Parathyroid adenoma (tissue), 2 donors: Measurements from ENCODE around the gene GSTA5.

Experiments used
- H2AFZ ChIP-seq: fragments of 300-600 bp; sonication (generic); one replicate; pipeline ENCODE4 v1.7.0; 2017; ENCODE audit warnings: antibody characterized with exemption, mild to moderate bottlenecking
- H3K27ac ChIP-seq: fragments of 300-600 bp; sonication (generic); one replicate; pipeline ENCODE4 v1.7.0; 2017
- H3K27me3 ChIP-seq: fragments of 300-600 bp; sonication (generic); one replicate; pipeline ENCODE4 v1.7.0; 2017; ENCODE audit warnings: low read length; ENCODE audit not compliant: control insufficient read depth, insufficient read depth
- H3K36me3 ChIP-seq: fragments of 300-600 bp; sonication (generic); one replicate; pipeline ENCODE4 v1.7.0; 2017; ENCODE audit warnings: low read length; ENCODE audit not compliant: control insufficient read depth, insufficient read depth
- H3K4me1 ChIP-seq: fragments of 300-600 bp; sonication (generic); one replicate; pipeline ENCODE4 v1.7.0; 2017; ENCODE audit warnings: control low read depth
- H3K4me2 ChIP-seq: fragments of 300-600 bp; sonication (generic); one replicate; pipeline ENCODE4 v1.7.0; 2017; ENCODE audit warnings: low read length
- H3K4me3 ChIP-seq: fragments of 300-600 bp; sonication (generic); one replicate; pipeline ENCODE4 v1.7.0; 2017; ENCODE audit warnings: low read depth, low read length
- H3K79me2 ChIP-seq: fragments of 300-600 bp; sonication (generic); one replicate; pipeline ENCODE4 v1.7.0; 2017; ENCODE audit warnings: control low read depth
- H3K9ac ChIP-seq: fragments of 300-600 bp; sonication (generic); one replicate; pipeline ENCODE4 v1.7.0; 2017; ENCODE audit warnings: mild to moderate bottlenecking
- H3K9me3 ChIP-seq: fragments of 300-600 bp; sonication (generic); one replicate; pipeline ENCODE4 v1.7.0; 2017; ENCODE audit warnings: low read length; ENCODE audit not compliant: control insufficient read depth
- TF ChIP-seq, protein P1 (sequence below): fragments of 300-600 bp; sonication (generic); IDR thresholded peaks from one replicate; pipeline ENCODE4 v1.7.0; 2017; ENCODE audit warnings: antibody characterized with exemption, mild to moderate bottlenecking
- donor health status: primary hyperparathyroidism.

Gene GSTA5

DNA sequence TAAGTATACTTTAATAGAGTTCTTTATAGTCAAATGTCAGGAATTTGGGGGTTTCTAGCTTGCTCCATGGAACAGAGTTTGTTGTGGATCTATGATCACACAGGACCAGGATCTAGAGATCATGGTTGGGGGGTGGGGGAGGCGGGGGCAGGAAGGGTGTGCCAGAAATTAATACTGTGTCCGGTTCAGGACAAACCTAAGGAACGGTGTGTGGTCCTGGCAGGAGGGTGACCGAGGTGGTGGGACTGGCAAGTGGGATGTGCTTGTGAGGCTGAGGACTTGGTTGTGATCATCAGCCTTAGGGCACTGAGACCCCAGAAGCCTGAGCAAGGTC lies 41.0 kb upstream of the GSTA5 start:
- no peak overlapping the region for H3K27ac ChIP-seq
- peak overlapping the region; percentile 83 for H3K4me2 ChIP-seq
- H3K79me2 ChIP-seq: no peaks in the 10 kb centered on the region
- H2AFZ ChIP-seq: peak overlapping the region; percentile 99
- no peaks in the 10 kb centered on the region for H3K27me3 ChIP-seq
- H3K9ac ChIP-seq: no peak overlapping the region
- TF ChIP-seq, protein P1, sequence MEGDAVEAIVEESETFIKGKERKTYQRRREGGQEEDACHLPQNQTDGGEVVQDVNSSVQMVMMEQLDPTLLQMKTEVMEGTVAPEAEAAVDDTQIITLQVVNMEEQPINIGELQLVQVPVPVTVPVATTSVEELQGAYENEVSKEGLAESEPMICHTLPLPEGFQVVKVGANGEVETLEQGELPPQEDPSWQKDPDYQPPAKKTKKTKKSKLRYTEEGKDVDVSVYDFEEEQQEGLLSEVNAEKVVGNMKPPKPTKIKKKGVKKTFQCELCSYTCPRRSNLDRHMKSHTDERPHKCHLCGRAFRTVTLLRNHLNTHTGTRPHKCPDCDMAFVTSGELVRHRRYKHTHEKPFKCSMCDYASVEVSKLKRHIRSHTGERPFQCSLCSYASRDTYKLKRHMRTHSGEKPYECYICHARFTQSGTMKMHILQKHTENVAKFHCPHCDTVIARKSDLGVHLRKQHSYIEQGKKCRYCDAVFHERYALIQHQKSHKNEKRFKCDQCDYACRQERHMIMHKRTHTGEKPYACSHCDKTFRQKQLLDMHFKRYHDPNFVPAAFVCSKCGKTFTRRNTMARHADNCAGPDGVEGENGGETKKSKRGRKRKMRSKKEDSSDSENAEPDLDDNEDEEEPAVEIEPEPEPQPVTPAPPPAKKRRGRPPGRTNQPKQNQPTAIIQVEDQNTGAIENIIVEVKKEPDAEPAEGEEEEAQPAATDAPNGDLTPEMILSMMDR: no peak
- H3K4me3 ChIP-seq: peak overlapping the region; percentile 71
- H3K36me3 ChIP-seq: no peaks in the 10 kb centered on the region
- no peaks in the 10 kb centered on the region for H3K9me3 ChIP-seq
- H3K4me1 ChIP-seq: peaks cover 7% of the 10 kb centered on the region

DNA sequence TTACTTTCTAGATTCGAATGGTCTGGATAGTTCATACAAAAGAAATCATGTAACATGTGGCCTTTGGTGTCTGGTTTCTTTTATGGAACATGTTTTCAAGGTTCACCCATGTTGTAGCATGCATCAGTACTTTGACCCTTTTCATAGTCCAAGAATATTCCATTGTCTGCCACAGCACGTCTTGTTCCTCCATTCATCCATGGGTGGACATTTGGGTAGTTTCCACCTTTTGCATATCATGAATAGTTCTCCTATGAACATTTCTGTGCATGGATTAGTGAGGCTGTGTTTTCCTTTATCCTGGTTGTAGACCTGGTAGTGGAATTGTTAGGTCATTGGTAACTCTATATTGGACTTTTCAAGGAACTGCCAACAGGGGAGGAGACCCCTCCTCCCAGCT lies 37.2 kb upstream of the GSTA5 start:
- Histone ChIP-seq H2AFZ (no peak overlapping the region), H3K4me1 (peaks cover 14% of the 10 kb centered on the region), H3K9ac (no peak overlapping the region), H3K9me3 (no peaks in the 10 kb centered on the region), H3K27me3 (no peaks in the 10 kb centered on the region), H3K79me2 (no peaks in the 10 kb centered on the region), H3K4me3 (no peak overlapping the region), H3K36me3 (no peaks in the 10 kb centered on the region), H3K27ac (no peak overlapping the region), H3K4me2 (no peak overlapping the region)
- TF ChIP-seq, protein P1: no peak

DNA sequence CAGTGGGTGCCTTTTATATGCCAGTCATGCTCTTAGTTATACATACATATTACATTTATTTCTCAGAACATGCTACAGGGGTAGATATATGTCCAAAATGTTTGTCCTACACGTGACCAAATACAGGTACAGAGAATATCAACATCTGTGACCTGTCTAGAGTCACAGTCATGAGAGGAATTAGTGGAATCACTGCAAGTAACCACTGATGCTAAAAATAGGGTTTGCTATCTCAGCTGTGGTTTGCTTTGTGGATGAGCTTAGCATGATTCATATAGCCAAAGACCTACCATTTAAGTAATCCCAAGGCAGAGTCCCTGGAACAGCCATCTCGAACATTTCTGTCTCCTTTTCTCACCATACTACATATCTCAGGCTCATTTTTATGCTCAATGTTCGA lies 36.6 kb upstream of the GSTA5 start:
- TF ChIP-seq, protein P1: no peak
- no peaks in the 10 kb centered on the region for H3K27me3 ChIP-seq

DNA sequence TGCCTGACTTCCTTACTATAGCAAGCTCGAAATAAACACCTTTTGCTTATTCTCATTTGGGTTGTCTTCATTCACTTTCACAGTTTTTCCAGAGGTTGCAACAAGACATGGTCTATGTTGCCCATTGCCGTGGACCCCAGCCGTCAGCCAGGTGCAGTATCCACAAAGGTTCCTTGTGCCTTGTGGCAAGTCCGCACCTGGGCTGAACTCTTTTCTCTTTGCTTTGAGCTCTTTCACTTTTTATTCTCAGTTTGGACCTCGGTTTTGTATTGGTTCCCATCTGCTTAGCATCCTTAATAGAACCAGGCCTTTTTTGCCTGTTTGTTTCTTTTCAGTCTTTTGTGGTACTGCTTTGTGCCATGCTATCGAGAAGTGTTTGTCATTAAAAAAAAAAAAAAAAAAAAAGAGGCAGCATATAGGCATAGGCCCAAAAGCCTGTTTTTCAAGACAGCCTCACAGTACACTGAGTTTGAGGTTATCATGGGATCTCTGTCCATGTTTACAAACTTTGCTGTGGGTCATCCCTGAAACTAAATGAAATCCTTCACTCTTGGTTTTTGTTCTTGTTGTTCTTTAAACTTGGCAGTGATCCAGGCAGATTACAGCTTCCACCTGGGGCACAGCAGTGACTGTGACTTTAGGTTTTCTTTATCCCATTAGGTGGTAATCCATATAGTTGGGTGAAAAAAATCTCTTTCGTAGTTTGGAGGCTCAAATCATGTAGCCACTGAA lies 35.6 kb upstream of the GSTA5 start:
- Histone ChIP-seq H3K4me2 (no peak overlapping the region), H3K4me3 (no peak overlapping the region), H3K79me2 (no peaks in the 10 kb centered on the region), H3K27me3 (no peaks in the 10 kb centered on the region), H3K4me1 (peaks cover 14% of the 10 kb centered on the region), H2AFZ (peak overlapping the region; percentile 45), H3K36me3 (no peaks in the 10 kb centered on the region), H3K9ac (no peak overlapping the region), H3K9me3 (no peaks in the 10 kb centered on the region), H3K27ac (no peak overlapping the region)
- TF ChIP-seq, protein P1: no peak

More for the DNA sequence above, 36.6 kb upstream of the GSTA5 start:
- no peak overlapping the region for H3K4me3 ChIP-seq
- H3K79me2 ChIP-seq: no peaks in the 10 kb centered on the region
- no peak overlapping the region for H3K9ac ChIP-seq
- no peak overlapping the region for H3K27ac ChIP-seq
- peaks cover 12% of the 10 kb centered on the region for H3K4me1 ChIP-seq
- no peaks in the 10 kb centered on the region for H3K9me3 ChIP-seq
- H3K4me2 ChIP-seq: no peak overlapping the region
- H2AFZ ChIP-seq: no peak overlapping the region
- H3K36me3 ChIP-seq: no peaks in the 10 kb centered on the region

DNA sequence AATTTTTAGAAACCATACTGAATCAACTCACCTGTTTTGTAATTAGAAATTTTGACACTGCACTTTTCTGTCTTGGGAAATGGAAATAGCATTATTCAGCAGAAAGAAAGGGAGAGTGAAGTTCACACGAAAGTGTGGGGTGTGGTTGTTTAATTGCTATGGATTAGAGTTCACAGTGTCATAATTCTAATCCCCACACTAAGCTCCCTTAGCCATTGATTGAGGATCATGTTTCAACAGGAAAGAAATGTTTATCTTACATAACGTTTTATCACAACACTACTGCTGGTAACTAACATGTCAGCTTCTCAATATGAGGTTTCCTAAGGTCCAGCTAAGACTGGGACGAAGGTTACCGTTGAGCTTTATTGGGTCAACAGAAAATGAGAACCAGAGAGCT lies 31.4 kb upstream of the GSTA5 start:
- TF ChIP-seq, protein P1: no peak
- H3K27ac ChIP-seq: no peak overlapping the region
- no peaks in the 10 kb centered on the region for H3K27me3 ChIP-seq

More for the DNA sequence above, 31.4 kb upstream of the GSTA5 start:
- H2AFZ ChIP-seq: peak overlapping the region; percentile 39
- no peak overlapping the region for H3K9ac ChIP-seq
- no peaks in the 10 kb centered on the region for H3K9me3 ChIP-seq
- H3K4me3 ChIP-seq: no peak overlapping the region
- no peaks in the 10 kb centered on the region for H3K79me2 ChIP-seq
- no peaks in the 10 kb centered on the region for H3K36me3 ChIP-seq
- H3K4me1 ChIP-seq: peaks cover 13% of the 10 kb centered on the region
- H3K4me2 ChIP-seq: no peak overlapping the region
